Muscle of leg (tissue), 11 donors: Measurements from ENCODE around the gene FLII. TPM values are rescaled to one million over a fixed set of nuclear protein-coding genes. Genes with fewer than 3 reads are reported as not detected.
A peak's percentile ranks its signal among the peaks of the same experiment; 100 is the strongest.

ENCODE experiments used
- DNase-seq: peaks from one replicate; pipeline ENCODE4 v3.0.0; 2013
- H3K27ac ChIP-seq: one replicate; pipeline ENCODE4 v1.5.1; 2013; ENCODE audit warnings: mild to moderate bottlenecking, low read length, control low read depth
- H3K27me3 ChIP-seq: one replicate; pipeline ENCODE4 v1.6.1; 2013; ENCODE audit warnings: low read length; ENCODE audit not compliant: control insufficient read depth, insufficient read depth
- H3K36me3 ChIP-seq: one replicate; pipeline ENCODE4 v1.6.1; 2013; ENCODE audit warnings: low read length; ENCODE audit not compliant: control insufficient read depth, insufficient read depth
- H3K4me1 ChIP-seq: one replicate; pipeline ENCODE4 v1.6.1; 2013; ENCODE audit warnings: low read length; ENCODE audit not compliant: control insufficient read depth, insufficient read depth
- H3K4me3 ChIP-seq: one replicate; pipeline ENCODE4 v1.5.1; 2013; ENCODE audit warnings: low read length, control low read depth
- H3K9me3 ChIP-seq: replicated peaks from 2 replicates; pipeline ENCODE4 v1.6.1; 2013; ENCODE audit warnings: low read depth, low read length; ENCODE audit not compliant: control insufficient read depth
- WGBS: methylation state at CpG from one replicate; pipeline ENCODE4 v1.1.5; 2013; ENCODE audit warnings: missing lambda C conversion rate; ENCODE audit not compliant: insufficient coverage; 5-methylcytosine and 5-hydroxymethylcytosine counted together
- polyA plus RNA-seq, 8 donors: library from polyadenylated mRNA; unstranded; fragments of 120-200 nt; gene quantifications; one replicate each; pipeline versions ENCODE4 v1.2.1 to v1.2.3, GENCODE V29; 2013; ENCODE audit warnings: inconsistent platforms in 1 of 8, low replicate concordance in 1 of 8; ENCODE audit not compliant: insufficient read length in 8 of 8, insufficient read depth in 1 of 8
- total RNA-seq: library from RNA; stranded (reverse); fragments of 120-200 nt; gene quantifications from one replicate; pipeline ENCODE4 v1.2.4, GENCODE V29; 2013

FLII gene
- total and polyA plus RNA-seq, 9 donors: 129 to 181 (median 172) TPM

DNA sequence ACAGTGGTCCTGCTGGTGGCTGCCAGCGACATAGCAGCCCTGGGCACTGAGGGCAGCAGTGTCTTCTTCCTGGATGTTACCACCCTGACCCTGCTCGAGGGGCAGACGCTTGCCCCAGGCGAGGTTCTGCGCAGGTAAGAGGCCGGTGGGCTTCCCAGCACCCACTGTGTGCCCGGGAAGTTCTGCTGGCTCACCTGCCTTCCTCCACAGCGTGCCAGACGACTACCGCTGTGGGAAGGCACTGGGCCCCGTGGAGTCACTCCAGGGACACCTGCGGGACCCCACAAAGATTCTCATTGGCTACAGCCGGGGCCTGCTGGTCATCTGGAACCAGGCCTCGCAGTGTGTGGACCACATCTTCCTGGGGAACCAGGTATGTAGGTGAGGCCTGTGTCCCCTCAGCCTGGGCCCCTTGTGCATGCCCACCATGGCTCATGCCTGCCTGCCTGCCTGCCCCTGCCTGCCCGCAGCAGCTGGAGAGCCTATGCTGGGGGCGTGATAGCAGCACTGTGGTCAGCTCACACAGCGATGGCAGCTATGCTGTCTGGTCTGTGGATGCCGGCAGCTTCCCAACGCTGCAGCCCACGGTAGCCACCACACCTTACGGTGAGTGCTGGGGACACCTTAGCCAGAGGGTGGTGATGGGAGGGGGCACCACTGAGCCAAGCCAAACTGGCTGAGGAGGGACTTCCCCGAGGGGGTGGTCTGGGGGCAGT is 24.6 kb downstream of the FLII start:
- no peak overlapping the region for H3K27ac ChIP-seq
- no peak for DNase-seq
- no peaks in the 10 kb centered on the region for H3K9me3 ChIP-seq
- 94% methylated on average over 22 of the region's 22 CpGs for WGBS
- peaks cover 66% of the 10 kb centered on the region for H3K36me3 ChIP-seq
- H3K4me1 ChIP-seq: peaks cover 25% of the 10 kb centered on the region
- no peaks in the 10 kb centered on the region for H3K27me3 ChIP-seq
- no peak overlapping the region for H3K4me3 ChIP-seq

DNA sequence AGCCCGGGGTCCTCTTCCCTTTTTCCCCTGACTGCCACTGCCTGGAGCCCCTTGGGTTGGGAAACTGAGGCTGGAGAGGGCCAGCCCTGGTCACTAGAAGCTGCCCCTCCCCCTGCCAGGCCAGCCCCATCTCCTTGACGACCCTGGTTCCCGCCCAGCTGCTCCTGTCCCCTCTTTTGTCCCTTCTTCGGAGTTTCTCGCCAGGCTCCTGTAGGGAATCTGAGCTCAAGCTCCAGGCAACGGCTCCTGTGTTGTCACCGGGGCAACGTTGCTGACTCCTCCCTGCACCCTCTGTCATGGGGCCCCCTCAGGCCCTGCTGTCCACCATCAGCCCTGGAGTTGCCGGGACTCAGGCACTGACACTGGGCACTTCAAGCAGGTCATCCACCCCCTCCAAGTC is 27.4 kb downstream of the FLII start:
- Histone ChIP-seq H3K4me3 (no peak overlapping the region), H3K9me3 (no peaks in the 10 kb centered on the region), H3K27me3 (no peaks in the 10 kb centered on the region), H3K4me1 (peaks cover 41% of the 10 kb centered on the region), H3K27ac (no peak overlapping the region), H3K36me3 (peaks cover 41% of the 10 kb centered on the region)
- WGBS: 19% methylated on average over 8 of the region's 9 CpGs
- DNase-seq: no peak

DNA sequence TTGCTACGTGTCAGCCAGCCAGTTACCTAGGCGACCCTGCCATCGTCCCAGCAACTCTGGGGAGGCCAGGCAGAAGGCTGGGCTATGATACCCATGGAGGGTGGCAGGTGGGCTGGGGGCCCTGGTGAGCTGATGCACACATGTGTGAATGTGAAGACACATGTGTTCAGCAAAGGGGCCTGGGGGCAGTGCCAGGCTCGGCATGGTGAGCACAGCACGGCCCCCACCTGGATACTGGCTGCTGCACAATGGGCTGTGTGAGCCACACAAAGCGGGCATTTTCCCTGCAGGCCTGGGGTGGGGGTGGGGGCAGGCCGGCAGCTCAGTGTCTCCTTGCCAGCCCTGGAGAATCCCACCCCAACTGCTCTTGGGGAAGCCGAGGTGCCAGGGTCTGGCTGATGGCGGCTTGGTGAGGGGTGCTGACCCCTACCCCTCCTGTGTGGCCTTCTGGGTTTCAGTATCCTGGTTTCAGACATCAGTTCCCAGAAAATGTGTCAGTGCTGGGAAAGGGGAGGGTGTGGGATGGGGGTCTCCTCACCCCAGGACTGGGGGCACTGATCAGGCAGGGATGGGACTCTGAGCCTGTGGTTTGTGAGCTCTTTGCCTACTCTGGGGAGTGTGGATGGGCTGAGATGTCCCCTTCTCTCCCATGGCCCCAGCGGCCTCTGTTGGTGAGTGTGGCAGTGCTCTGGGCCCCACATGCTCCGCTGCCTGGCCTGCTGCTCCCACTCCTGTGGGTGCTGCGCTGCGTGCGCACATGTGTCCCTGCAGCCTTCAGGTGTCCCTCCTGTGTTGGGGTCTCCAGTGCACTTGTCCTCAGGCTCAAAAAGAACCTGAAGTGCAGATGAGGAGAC is 28.0 kb downstream of the FLII start:
- WGBS: 63% methylated on average over 10 of the region's 14 CpGs
- Histone ChIP-seq H3K27me3 (no peaks in the 10 kb centered on the region), H3K27ac (no peak overlapping the region), H3K4me3 (no peak overlapping the region), H3K4me1 (peaks cover 42% of the 10 kb centered on the region), H3K9me3 (no peaks in the 10 kb centered on the region), H3K36me3 (peaks cover 34% of the 10 kb centered on the region)
- DNase-seq: no peak

DNA sequence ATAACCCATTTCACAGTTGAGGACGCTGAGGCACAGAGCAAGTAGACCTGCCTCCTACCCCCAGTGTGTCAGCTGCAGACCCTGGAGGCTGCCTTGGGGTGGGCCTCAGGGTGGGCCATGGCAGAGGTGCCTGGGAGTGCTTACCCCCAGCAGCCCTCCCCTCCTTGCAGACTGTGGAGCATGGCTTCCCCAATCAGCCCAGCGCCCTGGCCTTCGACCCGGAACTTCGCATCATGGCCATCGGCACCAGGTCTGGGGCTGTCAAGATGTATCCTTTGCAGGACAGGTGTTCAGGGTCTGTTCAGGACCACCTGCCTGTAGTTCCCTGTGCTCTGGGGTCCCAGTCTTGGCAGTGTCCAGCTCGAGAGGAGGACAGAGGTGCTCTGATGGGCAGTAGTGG is 28.8 kb downstream of the FLII start:
- Histone ChIP-seq H3K27ac (no peak overlapping the region), H3K4me1 (peaks cover 46% of the 10 kb centered on the region), H3K9me3 (no peaks in the 10 kb centered on the region), H3K4me3 (no peak overlapping the region), H3K27me3 (no peaks in the 10 kb centered on the region), H3K36me3 (peaks cover 27% of the 10 kb centered on the region)
- 81% methylated on average over 6 of the region's 7 CpGs for WGBS
- no peak for DNase-seq

DNA sequence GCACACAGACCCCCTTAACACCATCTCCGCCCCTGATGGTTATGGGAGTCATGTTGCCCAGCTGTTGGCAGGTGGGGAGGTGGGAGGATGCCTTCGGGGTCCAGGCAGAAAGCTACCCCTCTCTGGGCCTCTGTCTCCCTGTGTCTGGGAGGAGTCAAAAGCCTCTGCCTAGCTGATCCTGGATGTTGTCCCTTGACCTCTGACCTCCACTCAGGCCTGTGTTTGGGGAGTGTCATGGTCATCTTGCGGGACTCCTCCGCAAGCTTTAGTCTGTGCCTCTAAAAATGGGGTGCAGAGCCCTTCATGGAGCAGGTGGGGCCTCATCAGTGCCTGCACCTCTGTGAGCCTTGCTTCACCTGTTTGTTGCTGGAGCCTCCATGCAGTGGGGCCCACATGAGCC is 29.3 kb downstream of the FLII start:
- Histone ChIP-seq H3K36me3 (peaks cover 22% of the 10 kb centered on the region), H3K4me3 (no peak overlapping the region), H3K4me1 (peaks cover 51% of the 10 kb centered on the region), H3K27ac (no peak overlapping the region), H3K9me3 (no peaks in the 10 kb centered on the region), H3K27me3 (no peaks in the 10 kb centered on the region)
- WGBS: 69% methylated on average over 3 of the region's 4 CpGs
- DNase-seq: no peak

DNA sequence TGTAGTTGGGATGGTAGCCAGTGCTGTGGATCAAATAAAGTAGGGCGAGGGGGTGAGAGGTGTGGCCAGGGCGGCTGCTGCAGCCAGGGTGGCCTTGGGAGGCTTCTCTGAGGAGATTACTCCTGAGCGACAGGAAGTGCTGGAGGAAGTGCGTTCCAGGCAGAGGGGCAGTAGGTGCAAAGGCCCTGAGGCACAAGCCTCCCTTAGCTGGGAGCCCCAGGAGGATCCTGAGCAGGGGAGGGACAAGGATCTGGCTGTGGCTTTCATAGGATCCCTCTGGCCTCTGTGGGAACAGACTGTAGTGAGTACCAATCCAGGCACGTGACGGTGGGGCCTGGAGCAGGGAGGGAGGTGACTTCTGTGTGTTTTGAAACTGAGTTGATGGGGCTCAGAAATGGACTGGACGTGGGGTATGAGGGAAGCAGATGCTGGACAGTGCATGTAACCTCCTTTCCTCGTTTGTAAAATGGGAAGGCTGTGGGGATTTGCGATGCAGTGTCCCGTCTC is 30.3 kb downstream of the FLII start:
- Histone ChIP-seq H3K4me1 (peaks cover 55% of the 10 kb centered on the region), H3K4me3 (no peak overlapping the region), H3K9me3 (no peaks in the 10 kb centered on the region), H3K27ac (no peak overlapping the region), H3K27me3 (no peaks in the 10 kb centered on the region), H3K36me3 (peaks cover 12% of the 10 kb centered on the region)
- WGBS: 75% methylated on average over 10 of the region's 10 CpGs
- no peak for DNase-seq

DNA sequence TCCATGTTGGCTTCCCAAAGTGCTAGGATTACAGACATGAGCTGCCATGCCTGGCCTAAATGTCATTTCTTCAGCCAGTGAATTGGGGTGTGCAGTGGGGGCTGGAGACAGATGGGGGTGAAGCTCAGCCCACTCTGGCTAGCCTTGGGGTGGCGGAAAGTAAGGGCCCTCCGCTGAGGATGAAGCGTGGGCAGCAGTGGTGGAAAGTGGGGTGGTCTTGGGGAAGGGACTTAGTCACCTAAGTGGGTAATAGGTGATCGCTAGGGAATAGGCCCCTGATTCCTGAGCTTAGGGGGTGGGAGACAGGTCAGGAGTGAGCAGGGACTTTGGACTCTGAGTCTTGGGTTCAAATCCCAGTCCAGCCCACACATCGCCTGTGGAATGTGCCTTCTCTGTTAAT is 30.9 kb downstream of the FLII start:
- peaks cover 7% of the 10 kb centered on the region for H3K36me3 ChIP-seq
- no peaks in the 10 kb centered on the region for H3K27me3 ChIP-seq
- DNase-seq: no peak
- H3K9me3 ChIP-seq: no peaks in the 10 kb centered on the region
- H3K27ac ChIP-seq: no peak overlapping the region
- H3K4me1 ChIP-seq: peaks cover 55% of the 10 kb centered on the region
- WGBS: 94% methylated on average over 5 of the region's 5 CpGs
- H3K4me3 ChIP-seq: no peak overlapping the region

DNA sequence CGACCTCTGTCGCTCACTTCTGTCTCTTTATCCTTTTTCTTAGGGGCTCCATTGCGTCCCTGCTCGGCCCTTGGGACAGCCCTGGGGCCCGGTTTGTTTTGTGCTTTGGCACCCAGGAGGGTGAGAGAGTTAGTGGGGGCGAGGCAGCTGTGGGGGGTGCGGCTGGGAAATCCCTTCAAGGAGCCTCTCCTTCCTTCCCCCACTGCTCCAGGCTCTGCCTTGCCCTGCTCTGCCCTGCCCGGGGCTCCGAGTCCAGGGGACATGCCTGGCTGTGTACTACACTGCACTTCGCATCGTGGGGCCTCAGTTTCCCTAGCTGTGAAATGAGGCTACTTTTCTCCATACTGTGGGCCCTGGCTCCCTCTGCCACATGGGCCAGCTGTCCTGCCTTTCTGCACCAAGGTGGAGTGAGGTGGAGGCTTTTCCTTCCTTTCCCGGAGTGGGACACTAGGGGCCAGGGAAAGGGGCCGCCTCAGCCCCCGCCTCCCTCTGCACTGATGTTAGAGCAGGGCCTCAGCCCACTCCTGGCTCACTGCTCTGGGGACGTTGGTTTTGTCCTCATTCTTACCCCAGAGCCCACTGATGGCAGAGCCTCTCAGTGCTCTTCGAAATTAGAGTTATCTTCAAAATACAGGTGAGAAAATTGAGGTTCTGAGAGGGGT is 32.1 kb downstream of the FLII start:
- peak; percentile 44 for DNase-seq
- no peaks in the 10 kb centered on the region for H3K36me3 ChIP-seq
- peak overlapping the region; percentile 84 for H3K4me3 ChIP-seq
- 20% methylated on average over 1 of the region's 16 CpGs for WGBS
- H3K9me3 ChIP-seq: no peaks in the 10 kb centered on the region
- H3K4me1 ChIP-seq: peaks cover 55% of the 10 kb centered on the region
- H3K27ac ChIP-seq: peak overlapping the region; percentile 91
- no peaks in the 10 kb centered on the region for H3K27me3 ChIP-seq

GRCh38 chr17:18225642-18226283 is 32.8 kb downstream of the FLII start:
- Histone ChIP-seq H3K27ac (peak overlapping the region; percentile 91), H3K4me3 (peak overlapping the region; percentile 84), H3K27me3 (no peaks in the 10 kb centered on the region), H3K9me3 (no peaks in the 10 kb centered on the region), H3K36me3 (no peaks in the 10 kb centered on the region), H3K4me1 (peaks cover 49% of the 10 kb centered on the region)
- WGBS: 0% methylated on average over 40 of the region's 57 CpGs
- peak; percentile 58 for DNase-seq
